NB4 (cell line): ENCODE data around the gene BARD1.

ENCODE experiments used
- DNase-seq: peaks from one replicate; pipeline ENCODE4 v3.0.0; 2010; ENCODE audit warnings: low read depth
- H3K4me3 ChIP-seq: one replicate; pipeline ENCODE4 v1.5.1; 2011; ENCODE audit warnings: mild to moderate bottlenecking, low read depth, low read length, moderate library complexity
- CTCF ChIP-seq: IDR thresholded peaks from one replicate; pipeline ENCODE4 v1.5.1; 2012; ENCODE audit warnings: low read depth, low read length
- MAX ChIP-seq: IDR thresholded peaks from 2 replicates; pipeline ENCODE4 v1.6.1; 2011; ENCODE audit warnings: low read depth, low read length
- MYC ChIP-seq: IDR thresholded peaks from 2 replicates; pipeline ENCODE4 v1.6.1; 2011; ENCODE audit warnings: low read depth, low read length
- POLR2A ChIP-seq: IDR thresholded peaks from 2 replicates; pipeline ENCODE4 v1.6.1; 2011; ENCODE audit warnings: mild to moderate bottlenecking; ENCODE audit not compliant: insufficient read length; ENCODE audit errors: extremely low read depth

BARD1 gene

GRCh38 chr2:214837466-214837865 is 28.0 kb upstream of the BARD1 start:
- DNase-seq = no peak
- no peak overlapping the region for H3K4me3 ChIP-seq
- TF ChIP-seq POLR2A (no peak), CTCF (no peak), MYC (no peak), MAX (no peak)

GRCh38 chr2:214836568-214836967 is 27.1 kb upstream of the BARD1 start:
- H3K4me3 ChIP-seq = no peak overlapping the region
- no peak for TF ChIP-seq MAX
- TF ChIP-seq MYC = no peak
- TF ChIP-seq CTCF = no peak
- TF ChIP-seq POLR2A = no peak
- DNase-seq = no peak

GRCh38 chr2:214830794-214831346 is 21.4 kb upstream of the BARD1 start:
- peak; percentile 35 for DNase-seq
- TF ChIP-seq CTCF (peak; percentile 38), MYC (no peak)
- H3K4me3 ChIP-seq = no peak overlapping the region

- DNase-seq = no peak
- TF ChIP-seq MAX (no peak), MYC (no peak), POLR2A (no peak), CTCF (no peak)
- H3K4me3 ChIP-seq = no peak overlapping the region
These were observed 6.6 kb upstream of the BARD1 start for GRCh38 chr2:214816008-214816533.

- TF ChIP-seq CTCF (no peak), MAX (no peak)
- H3K4me3 ChIP-seq = peak overlapping the region; percentile 68
- DNase-seq = peak; percentile 15
These were observed 1.2 kb upstream of the BARD1 start for GRCh38 chr2:214810671-214811070.
